ENCODE results near the gene TNFRSF1A.
"Not testable (repeated sequence)": the region's sequence is repeated elsewhere in the genome, so short reads cannot be mapped to it uniquely, and the experiment has no call there.

TNFRSF1A gene

DNA sequence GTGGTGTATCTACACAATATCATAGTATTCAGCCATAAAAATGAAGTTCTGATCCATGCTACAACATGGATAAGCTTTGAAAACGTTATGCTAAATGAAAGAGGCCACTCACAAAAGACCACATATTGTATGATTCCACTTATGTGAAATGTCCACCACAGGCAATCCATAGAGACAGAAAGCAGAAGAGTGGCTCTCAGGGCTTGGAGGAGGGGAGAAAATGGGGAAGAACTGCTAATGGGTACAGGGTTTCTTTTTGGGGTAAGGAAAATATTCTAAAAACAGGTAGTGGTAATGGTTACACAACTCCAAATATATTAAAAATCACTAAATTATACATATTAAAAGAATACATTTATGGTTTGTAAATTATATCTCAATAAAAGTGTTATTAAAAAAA lies 17.0 kb upstream of the TNFRSF1A start:
- no peak overlapping the region for H3K4me3 ChIP-seq (ENCODE audit: low read depth, low read length)

DNA sequence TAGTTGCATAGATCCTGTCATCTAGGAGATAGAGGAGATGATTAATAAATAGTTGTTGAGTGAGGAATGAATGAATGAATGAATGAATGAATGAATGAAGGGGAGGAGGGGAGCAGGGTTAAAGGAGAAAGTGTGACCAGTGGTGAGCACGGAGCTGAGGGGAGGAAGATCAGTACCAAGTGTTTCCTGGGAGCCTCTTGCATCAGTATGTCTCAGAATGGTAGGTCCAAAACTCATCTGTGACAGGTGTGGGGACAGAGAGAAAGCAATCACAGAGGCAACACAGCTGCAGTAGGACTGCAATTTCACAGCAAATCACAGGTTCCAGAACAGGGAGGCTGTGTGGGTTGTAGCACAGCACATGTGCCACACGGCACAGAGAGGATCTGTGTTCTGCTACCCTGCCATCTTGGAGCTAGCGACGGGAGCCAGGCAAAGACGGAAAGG lies 14.5 kb upstream of the TNFRSF1A start:
- no peak overlapping the region for H3K4me3 ChIP-seq (ENCODE audit: low read depth, low read length)

DNA sequence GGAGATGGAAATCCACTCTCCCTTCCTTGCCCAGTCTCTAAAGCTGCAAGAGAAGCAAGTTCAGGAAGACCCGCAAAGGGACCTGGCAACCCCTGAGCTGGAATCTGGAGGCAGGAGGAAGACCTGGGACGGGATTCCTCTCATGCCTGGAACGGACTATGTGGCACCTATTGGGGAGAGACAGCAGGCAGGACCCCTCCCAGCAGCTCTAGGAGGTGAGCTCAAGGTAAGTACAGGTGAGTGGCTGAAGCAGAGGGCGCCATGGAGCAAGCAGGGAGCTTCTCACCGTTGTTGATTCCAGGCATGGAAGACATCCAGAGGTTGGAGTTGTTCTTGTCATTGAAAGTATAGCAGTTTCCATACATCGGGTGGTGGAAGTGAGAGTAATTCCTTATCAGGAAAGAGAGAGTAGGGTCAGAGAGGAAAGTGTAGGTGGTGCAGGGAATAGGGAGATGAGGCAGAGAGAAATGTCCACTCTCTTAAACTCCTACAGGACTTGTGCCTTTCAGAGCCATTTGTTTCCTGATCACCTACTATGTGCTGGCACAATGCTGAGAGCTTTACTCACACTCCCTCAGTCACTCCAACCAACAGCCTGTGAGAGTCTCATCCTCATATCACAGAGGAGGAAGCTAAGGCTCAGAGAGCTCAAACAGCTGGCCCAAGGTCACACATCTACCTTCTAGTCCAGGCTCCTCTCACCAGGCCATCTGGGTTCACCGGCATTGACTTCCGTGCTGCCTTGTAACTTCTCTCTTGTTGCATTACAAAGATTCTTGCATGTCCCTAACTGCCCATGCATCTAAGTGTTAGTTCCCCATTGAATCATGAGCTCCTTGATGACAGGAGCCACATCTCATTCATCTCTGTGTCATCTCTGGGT lies 13.9 kb upstream of the TNFRSF1A start:
- no peak overlapping the region for H3K4me3 ChIP-seq (ENCODE audit: low read depth, low read length)

DNA sequence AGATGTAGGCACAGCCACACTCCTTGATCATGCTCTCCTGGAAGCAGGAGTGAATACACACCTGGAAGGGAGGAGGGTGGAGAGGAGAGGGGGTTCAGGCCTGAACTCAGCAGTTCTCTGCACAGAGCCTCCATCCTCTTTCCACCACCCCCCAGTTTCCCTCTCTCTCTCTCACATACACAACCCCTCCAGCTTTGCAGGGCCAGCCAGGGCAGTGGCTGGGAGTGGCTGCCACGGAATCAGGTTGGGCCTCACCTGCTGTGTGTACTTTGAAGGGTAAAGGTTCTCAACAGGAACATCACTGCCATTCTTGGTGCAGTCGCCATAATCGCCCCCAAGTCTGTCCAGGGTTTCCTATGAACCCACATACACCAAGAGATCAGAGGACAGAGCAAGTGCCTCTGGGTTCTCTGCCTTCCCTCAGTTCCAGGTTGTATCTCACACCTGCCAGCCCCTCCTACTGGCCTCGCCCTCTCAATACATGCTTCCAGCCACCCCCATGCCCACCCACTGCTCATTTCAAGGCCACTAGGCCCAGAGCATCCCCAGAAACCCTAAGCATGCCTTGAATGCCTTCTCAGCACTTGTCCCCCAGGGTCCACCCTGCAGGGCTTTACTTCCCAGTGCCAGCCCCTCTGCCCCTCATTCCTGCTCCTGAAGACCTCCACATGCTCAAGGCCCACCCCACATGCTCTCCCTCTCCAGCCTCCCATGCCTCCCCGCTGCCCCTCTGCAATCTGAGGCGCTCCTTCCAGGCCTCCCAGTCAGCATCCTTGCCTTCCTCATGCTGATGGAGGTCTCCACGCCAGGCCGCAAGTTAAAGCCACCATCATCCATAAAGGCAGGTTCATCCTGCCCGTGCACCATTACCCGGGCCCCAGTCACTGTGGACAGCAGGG lies 12.9 kb upstream of the TNFRSF1A start:
- H3K4me3 ChIP-seq (ENCODE audit: low read depth, low read length), result no peak overlapping the region

DNA sequence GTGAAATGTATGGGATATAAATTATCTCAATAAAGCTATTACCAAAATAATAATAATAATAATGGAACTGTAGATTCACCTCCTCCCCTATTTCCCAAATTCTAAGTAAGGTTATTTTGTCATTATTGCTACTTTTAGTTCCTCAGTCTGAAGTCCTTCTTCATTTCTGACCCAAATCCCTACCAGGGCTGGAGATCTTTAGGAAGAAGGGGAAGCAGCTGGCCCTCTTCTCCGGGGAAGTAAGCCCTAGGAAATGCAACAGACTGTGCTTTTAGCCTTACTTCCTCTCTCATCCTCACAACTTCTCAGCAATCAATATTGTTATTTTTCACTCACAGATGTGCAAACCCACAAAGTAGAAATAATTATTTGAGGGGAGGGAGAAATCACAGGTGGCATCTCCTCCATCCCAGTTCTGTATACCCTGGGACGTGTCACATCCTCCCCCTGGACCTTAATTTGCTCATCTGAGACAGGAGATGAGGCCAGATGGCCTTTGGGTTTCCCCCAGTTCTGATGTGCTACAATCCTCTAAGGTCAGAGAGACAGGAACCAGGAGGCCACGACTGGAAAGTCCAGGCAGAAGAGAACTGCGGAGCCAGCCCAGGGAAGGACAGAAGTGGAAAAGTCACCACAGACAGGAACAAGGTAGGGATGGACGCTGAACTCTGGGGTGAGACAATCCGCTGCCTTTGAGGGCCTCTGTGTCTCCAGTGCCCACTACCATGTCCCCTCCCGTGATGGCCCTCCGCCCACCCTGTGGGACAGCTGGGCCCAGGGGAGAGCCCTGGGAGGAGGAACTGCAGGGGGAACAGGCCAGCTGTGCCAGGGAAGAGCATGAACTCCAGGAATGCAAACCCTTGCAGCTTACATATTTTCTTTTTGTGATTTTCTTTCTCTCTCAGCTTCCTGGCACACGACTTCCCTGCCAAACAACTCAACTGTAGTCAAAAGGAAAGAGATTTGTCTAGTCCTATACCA lies 10.6 kb upstream of the TNFRSF1A start:
- H3K4me3 ChIP-seq (ENCODE audit: low read depth, low read length), result no peak overlapping the region

DNA sequence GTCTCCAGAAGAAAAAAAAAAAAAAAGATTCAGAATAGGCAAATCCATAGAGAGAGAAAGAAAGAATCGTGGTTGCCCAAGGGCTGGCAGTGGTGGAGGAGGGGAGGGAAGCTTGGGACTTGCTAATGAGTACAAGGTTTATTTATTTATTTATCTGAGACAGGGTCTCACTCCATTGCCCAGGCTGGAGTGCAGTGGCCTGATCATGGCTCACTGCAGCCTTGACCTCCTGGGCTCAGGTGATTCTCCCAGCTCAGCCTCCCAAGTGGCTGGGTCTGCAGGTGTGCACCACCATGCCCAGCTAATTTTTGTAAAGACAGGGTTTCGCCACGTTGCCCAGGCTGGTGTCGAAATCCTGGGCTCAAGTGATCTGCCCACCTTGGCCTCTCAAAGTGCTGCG lies 9.7 kb upstream of the TNFRSF1A start:
- H3K4me3 ChIP-seq (ENCODE audit: low read depth, low read length), result no peak overlapping the region

DNA sequence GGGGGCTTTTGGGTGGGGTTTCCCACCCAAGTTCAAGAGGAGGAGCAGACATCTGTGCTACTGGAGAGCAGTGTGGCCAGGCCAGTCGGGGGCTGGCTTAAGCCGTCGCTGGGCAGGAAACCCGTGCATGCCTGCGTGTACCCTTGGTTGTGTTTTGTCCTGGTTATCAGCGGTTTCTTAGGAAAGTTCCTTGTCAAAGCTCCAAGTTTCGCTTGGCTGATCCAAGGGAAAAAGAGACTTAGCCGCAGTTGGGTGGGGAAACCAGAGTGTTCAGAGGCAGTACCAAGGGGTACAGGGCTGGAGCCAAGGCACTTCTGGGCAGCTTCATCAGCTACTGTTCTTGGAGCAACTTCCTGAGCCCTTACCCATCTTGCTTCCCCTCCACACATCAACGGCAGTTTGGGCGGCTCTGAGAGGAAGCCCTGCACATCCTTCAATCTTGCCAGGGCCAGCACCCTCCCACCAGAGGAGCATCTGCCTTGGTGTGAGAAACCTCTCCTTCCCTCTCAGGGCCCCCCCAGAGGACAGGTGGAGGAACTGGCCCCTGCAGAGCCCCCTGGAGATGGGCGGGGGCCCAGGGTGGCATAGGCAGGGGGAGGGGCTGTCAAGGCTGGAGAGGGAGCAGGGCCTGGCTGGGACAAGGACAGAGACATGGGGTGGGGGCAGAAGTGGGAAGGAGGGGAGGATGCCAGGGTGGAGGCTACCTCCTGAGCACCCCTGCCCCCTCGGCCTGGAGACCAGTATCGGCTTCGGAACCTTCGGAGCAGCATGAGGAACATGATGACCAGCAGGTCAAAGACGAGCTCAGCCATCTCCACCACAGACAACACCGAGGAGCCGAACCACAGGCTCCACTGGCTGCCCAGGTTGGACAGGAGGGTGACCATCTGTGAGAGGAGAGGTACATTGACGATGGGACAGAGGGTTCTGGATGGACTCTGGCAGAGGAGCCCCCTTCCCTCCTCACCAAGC lies 5.8 kb upstream of the TNFRSF1A start:
- no peak overlapping the region for H3K4me3 ChIP-seq (ENCODE audit: low read depth, low read length)

DNA sequence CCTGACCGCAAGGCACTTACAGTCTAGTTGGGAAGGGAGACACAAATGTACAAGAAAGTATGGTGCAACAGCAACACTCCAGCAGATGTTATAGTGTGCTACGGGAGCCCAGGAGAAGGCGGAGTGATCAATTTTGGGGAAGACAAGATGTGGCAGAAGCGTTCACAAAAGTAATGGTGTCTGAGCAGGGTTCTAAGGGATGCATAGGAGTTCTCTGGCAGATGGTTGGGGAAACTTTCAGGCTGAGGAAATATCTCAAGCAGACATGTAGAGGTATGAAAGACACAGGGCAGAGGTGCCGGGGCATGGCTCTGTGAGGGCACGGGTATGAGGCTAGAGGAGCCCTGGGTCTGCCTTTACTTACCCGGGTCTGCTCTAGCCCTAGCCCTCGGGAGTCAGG lies 5.1 kb upstream of the TNFRSF1A start:
- no peak overlapping the region for H3K4me3 ChIP-seq (ENCODE audit: low read depth, low read length)

DNA sequence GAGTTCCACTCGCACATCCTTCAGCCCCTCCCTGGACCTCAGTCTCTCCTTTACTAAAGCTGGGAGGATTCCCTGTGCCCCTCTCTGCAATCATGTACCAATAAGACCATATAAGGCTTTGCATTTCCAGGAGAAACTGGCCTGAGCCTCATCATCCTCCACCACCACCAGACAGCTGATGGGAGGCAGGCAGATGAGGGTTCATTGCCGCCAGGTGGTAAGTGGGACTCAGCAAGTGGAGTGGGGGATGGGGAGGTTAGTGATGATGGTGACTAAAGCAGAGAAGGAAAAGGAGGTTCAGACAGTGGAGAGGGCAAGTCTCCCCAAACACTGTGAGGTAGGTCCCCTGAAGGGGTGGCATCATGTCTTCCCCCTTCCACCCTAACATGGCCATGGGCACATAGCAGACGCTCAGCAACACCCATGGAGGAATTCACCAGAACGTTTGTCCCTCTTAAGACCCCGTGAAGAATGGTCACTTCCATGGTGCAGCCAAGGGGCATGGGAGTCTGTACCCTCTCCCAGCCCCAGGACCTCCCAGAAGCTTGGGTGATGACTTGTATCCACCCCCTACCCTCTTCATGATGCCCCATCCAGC lies 4.5 kb upstream of the TNFRSF1A start:
- no peak overlapping the region for H3K4me3 ChIP-seq (ENCODE audit: low read depth, low read length)

DNA sequence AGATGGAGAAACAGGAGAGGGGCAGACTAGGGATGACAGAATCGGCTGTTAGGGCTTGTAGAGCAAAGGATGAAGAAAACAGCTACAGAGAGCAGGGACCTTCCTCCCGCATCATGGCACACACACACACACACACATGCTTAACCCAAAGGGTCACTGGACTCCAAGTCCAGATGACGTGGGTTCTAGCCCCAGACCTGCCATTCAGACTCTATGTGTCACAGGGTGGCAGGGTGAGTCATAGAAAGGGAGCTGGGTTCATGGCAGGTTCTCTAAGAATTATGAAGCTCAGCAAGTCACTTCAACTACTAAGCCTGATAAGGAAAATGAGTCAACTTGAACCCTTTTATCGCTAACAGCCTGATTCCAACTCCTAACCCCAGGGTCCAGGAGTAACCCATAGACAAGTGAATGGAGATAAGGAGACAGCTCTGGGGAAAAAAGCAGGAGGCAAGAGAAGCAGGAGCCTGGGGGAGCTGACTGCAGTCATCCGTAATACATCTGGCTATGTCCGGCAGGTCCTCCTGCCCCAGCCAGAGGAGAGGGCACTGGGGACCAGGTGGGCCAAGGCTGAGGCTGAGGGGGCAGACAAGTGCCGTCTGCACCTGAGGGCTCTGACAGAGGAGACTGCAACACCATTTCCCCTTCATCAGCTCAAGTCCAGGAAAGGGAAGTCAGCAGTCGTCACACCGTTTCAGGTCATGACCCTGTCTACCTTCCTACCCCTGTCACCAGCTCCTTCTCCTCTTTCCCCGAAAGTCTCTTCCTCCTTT lies 3.6 kb upstream of the TNFRSF1A start:
- no peak overlapping the region for H3K4me3 ChIP-seq (ENCODE audit: low read depth, low read length)

DNA sequence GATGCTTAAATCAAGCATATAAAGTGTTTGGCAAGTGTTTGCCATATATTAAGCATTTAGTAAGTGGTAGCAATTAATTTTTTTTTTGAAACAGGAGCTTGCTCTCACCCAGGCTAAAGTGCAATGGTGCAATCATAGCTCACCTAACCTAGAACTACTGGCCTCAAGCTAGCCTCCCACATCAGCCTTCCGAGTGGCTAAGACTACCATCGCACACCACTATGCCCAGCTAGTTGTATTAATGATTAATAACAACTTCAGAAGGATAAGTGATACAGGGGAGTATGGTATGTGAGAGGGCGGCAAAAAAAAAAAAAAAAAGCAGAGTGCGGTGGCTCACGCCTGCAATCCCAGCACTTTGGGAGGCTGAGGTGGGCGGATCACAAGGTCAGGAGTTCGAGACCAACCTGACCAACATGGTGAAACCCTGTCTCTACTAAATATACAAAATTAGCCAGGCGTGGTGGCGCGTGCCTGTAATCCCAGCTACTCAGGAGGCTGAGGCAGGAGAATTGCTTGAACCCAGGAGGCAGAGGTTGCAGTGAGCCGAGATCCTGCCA lies 2.3 kb upstream of the TNFRSF1A start:
- H3K4me3 ChIP-seq (ENCODE audit: low read depth, low read length), result not testable (repeated sequence)

DNA sequence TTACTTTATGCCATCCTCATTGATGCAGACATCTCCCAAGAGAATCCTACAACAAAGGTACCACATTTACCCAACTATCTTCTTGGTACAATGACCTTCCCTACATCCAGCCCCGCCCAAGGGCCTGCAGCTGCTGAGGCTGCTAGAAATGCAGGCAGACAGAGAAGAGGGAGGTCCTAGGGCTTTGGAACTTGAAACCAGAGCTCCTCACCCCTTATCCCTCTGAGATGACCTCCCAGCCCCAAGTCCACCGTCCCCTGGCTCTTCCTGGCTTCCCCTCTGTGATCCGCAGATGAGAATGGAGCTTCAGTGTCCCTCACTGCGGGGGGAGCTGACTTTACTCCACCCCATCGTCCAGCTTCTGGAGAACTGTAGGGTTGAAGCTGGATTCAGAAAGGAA lies 1.6 kb upstream of the TNFRSF1A start:
- H3K4me3 ChIP-seq (ENCODE audit: low read depth, low read length), result no peak overlapping the region

DNA sequence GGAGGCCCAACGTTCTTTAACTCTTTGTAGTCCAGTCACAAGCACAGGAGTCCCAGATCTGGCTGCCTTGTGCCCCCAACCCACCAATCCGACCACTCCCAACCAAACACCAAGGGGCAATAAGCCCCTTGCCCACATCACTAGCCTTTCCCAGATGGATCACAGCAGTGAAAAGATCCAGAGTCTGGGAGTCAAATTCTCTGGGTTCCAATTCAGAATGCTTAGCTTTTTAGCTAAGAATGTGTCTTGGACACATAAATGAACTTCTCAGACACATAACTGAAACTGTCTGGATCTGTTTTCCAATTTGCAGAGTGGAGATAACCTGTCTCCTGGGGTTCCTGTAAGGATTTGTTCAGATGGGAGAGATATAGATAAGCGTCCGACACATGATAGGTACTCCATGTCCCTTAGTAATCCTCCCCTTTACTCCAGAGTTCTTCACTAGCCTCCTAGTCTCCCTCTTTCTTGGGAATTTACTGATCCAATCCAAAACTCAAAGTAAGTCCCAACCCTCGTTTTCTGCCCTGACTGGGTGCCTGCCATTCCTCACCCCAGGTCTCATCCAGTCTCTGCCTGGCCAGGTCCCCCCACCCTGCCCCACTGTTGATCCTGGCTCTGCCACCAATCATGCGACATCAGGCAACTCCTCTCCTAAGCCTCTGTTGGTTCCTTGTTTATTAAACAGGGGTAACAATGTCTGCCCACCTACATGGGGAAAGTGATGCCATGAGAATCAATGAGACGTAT lies 439 bp upstream of the TNFRSF1A start:
- peak overlapping the region; percentile 87 for H3K4me3 ChIP-seq (ENCODE audit: low read depth, low read length)

DNA sequence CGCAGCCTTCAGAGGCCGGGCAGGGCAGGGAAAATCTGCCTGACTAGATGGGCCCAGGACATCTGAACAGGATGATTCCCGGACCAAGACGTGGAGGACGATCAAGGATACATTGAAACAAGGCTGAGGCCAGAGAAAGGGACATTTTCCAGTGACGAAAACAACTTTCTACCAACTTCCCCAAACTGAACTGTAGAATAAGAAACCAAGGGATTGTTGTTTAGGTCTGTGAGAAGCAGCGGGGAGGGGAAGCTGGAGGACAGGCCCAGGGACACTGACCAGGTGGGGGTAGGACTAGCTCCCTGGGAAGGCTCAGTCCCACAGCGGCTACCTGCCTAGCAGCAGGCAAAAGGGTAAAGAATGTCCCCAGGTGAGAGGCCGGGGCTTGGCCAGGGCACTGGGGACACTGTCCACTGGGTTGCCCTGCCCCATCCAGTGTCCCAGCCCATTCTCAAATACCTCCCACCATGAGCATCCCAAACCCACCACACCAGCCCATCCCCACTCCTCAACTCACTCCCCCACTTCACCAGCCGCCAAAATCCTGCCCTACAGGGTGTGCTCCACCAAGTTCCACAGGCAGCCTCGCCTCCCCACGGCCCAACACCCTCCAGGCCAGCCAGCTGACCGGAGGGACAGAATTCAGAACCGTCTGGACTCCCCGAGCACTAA lies 995 bp downstream of the TNFRSF1A start:
- peak overlapping the region; percentile 87 for H3K4me3 ChIP-seq (ENCODE audit: low read depth, low read length)

DNA sequence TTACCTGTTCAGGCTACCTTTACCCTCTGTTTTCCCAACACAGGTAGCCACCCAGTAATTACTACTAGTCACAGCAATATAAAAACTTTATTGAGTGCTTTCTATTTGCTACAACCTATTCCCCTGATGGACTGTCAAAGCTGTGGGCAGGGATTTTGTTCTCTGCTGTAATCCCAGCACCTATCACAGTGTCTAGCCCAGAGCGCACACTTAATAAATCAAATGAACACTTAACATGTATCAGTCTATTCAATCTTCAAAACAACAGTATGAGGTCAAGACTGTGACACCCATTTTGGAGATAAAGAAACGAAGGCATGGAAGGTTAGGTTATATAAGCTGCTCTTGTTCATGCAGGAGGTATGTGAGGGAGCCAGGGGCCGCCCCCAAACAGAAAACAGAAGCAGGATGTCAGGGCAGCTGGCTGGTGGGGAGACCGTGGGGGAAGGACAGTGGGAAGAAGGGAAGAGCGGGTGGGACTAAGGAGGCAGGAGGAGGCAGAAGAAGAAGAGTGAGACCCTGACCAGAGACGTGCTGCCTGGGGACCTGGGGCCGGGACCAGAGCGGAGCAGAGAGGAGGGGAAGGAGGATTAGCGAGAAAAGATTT lies 1.7 kb downstream of the TNFRSF1A start:
- peak overlapping the region; percentile 87 for H3K4me3 ChIP-seq (ENCODE audit: low read depth, low read length)

DNA sequence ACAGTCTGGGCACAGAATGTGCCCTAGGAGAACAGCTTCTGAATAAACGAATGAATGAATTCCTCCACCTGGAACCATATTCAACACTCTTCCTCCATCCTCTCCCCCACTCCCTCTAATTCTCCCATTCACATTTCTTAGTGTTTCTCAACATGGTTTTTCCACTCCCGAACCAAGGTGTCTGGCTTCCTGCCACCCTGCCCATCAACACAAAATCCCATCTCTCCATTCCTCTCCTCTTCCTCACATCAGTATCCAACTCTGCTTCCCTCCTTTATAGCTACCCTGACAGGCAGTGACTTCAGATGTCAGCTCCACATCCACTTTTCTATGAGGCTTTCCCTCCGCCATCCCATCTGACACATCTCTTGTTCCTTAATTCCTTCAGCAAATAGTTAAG lies 2.9 kb downstream of the TNFRSF1A start:
- H3K4me3 ChIP-seq (ENCODE audit: low read depth, low read length), result no peak overlapping the region

Data from iPS-11a (cell line).